Measurements from ENCODE around the gene ZNF668.

Gene ZNF668

DNA sequence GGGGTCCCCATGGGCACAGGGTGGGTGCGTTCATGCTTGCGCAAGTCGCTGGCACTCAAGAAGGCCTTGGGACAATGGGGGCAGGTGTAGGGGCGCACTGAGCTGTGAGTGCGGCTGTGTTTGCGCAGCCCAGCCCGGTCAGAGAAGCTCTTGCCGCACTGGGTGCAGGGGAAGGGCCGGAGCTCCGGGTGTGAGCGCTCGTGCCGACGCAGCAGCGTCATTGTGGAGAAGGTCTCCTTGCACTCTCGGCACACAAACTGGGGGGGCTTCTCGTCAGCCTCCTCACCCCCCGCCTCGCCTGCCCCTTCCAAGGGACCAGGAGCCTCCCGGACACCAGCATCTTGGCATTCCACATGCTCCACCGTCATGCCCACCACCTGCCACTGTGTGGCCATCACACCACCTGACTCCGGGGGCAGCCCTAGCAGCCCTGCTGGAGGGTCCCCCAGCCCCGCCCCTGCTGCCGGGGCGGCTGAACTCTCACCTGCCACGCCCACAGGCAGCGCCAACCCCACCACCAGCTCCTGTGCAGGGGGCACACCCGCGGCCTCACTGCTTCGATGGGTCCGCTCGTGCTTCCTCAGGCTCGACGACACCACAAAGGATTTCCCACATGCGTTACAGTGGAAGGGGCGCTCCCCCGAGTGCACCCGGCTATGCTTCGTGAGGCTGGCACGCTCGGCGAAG lies 12.8 kb downstream of the ZNF668 start:
- TF ChIP-seq, protein P1, sequence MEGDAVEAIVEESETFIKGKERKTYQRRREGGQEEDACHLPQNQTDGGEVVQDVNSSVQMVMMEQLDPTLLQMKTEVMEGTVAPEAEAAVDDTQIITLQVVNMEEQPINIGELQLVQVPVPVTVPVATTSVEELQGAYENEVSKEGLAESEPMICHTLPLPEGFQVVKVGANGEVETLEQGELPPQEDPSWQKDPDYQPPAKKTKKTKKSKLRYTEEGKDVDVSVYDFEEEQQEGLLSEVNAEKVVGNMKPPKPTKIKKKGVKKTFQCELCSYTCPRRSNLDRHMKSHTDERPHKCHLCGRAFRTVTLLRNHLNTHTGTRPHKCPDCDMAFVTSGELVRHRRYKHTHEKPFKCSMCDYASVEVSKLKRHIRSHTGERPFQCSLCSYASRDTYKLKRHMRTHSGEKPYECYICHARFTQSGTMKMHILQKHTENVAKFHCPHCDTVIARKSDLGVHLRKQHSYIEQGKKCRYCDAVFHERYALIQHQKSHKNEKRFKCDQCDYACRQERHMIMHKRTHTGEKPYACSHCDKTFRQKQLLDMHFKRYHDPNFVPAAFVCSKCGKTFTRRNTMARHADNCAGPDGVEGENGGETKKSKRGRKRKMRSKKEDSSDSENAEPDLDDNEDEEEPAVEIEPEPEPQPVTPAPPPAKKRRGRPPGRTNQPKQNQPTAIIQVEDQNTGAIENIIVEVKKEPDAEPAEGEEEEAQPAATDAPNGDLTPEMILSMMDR (IDR thresholded peaks at IDR 0.05; ENCODE audit: poor library complexity, severe bottlenecking), result no peak
- no peak overlapping the region for H3K4me3 ChIP-seq (ENCODE audit: severe bottlenecking)
- H3K9me3 ChIP-seq (ENCODE audit: severe bottlenecking), result no peaks in the 10 kb centered on the region
- peaks cover 26% of the 10 kb centered on the region for H3K36me3 ChIP-seq (ENCODE audit: low read depth)
- ATAC-seq (ENCODE audit: low read depth) (no peak), DNase-seq (ENCODE audit: low spot score) (peak; percentile 67)
- H3K27ac ChIP-seq (ENCODE audit: poor library complexity, severe bottlenecking), result no peak overlapping the region
- H3K4me1 ChIP-seq (ENCODE audit: insufficient read depth, poor library complexity, severe bottlenecking), result peaks cover 9% of the 10 kb centered on the region
- H3K27me3 ChIP-seq (ENCODE audit: insufficient read depth, poor library complexity, severe bottlenecking), result no peaks in the 10 kb centered on the region

DNA sequence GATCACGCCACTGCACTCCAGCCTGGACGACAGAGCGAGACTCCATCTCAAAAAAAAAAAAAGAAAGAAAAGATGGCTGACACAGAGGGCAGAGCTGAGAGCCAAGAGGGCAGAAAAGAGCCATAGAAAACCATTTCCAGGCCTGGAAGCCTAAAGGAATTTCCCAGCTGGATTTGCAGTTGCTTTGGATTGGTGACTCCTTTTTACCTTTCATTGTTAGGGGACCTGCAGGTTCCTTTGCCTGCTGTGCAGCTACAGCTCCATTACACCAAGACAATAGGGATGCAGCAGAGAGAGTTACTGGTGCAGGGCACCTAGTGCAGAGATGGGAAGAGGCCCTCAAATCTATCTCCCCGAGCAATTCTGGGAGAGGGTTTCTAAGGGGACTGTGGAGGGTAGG lies 18.4 kb downstream of the ZNF668 start:
- no peak overlapping the region for H3K27ac ChIP-seq (ENCODE audit: poor library complexity, severe bottlenecking)

DNA sequence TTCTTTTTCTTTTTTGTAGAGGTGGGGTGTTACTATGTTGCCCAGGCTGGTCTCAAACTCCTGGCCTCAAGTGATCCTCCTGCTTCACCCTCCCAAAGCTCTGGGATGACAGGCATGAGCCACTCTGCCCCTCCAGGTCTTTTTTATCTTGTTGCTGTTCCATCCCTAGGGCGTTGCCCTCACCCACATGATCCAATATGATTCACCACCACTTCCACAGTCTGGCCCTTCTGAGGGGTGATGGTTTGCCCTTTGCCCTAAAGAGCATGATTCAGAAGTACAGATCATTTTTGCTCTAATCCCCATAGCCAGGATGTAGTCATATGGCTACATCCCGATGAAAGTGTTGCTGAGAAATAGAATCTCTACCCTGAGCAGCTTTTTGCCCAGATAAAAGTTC lies 21.9 kb downstream of the ZNF668 start:
- Histone ChIP-seq H3K4me3 (ENCODE audit: severe bottlenecking) (no peak overlapping the region), H3K27me3 (ENCODE audit: insufficient read depth, poor library complexity, severe bottlenecking) (no peaks in the 10 kb centered on the region), H3K27ac (ENCODE audit: poor library complexity, severe bottlenecking) (peak overlapping the region; percentile 76), H3K4me1 (ENCODE audit: insufficient read depth, poor library complexity, severe bottlenecking) (peaks cover 12% of the 10 kb centered on the region), H3K36me3 (ENCODE audit: low read depth) (no peaks in the 10 kb centered on the region), H3K9me3 (ENCODE audit: severe bottlenecking) (no peaks in the 10 kb centered on the region)
- peak; percentile 80 for DNase-seq (ENCODE audit: low spot score)
- peak; percentile 100 for ATAC-seq (ENCODE audit: low read depth)
- TF ChIP-seq, protein P1 (IDR thresholded peaks at IDR 0.05; ENCODE audit: poor library complexity, severe bottlenecking), result no peak

More for the DNA sequence above, 18.4 kb downstream of the ZNF668 start:
- no peaks in the 10 kb centered on the region for H3K9me3 ChIP-seq (ENCODE audit: severe bottlenecking)
- H3K27me3 ChIP-seq (ENCODE audit: insufficient read depth, poor library complexity, severe bottlenecking), result no peaks in the 10 kb centered on the region
- TF ChIP-seq, protein P1 (IDR thresholded peaks at IDR 0.05; ENCODE audit: poor library complexity, severe bottlenecking), result no peak
- no peak overlapping the region for H3K4me3 ChIP-seq (ENCODE audit: severe bottlenecking)
- peaks cover 7% of the 10 kb centered on the region; the same call in 1 of the 2 replicates for H3K36me3 ChIP-seq (ENCODE audit: low read depth)
- H3K4me1 ChIP-seq (ENCODE audit: insufficient read depth, poor library complexity, severe bottlenecking), result peaks cover 12% of the 10 kb centered on the region
- DNase-seq (ENCODE audit: low spot score), result no peak
- no peak for ATAC-seq (ENCODE audit: low read depth)

DNA sequence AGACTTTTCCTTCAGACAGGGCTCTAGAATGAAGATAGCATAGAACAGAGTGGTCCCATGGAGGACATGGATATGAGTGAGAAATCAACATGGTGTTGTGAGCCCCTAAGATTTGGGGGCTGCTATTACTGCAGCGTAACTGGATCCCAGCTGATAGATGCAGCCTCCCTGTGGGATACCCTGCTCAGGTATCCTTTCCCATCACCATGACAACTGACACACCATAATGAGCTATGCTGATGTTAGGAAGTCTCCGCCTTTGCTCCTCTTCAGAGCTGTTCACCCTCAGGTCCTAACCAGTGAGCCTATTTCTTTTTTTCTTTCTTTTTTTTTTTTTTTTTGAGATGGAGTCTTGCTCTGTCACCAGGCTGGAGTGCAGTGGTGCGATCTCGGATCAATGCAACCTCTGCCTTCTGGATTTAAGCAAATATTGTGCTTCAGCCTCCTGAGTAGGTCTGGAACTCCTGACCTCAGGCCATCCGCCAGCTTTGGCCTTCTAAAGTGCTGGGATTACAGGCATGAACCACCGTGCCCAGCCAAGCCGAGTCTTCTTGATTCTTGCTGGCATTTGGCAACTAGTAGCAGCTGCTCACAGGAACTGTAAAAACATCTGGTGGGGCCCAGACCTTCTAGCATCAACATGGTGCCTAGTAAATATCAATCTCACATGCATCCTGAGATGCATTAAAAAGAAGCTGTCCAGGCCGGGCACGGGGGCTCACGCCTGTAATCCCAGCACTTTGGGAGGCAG lies 23.6 kb downstream of the ZNF668 start:
- Histone ChIP-seq H3K4me1 (ENCODE audit: insufficient read depth, poor library complexity, severe bottlenecking) (peaks cover 12% of the 10 kb centered on the region), H3K9me3 (ENCODE audit: severe bottlenecking) (no peaks in the 10 kb centered on the region), H3K27ac (ENCODE audit: poor library complexity, severe bottlenecking) (no peak overlapping the region), H3K36me3 (ENCODE audit: low read depth) (no peaks in the 10 kb centered on the region), H3K27me3 (ENCODE audit: insufficient read depth, poor library complexity, severe bottlenecking) (no peaks in the 10 kb centered on the region), H3K4me3 (ENCODE audit: severe bottlenecking) (no peak overlapping the region)
- ATAC-seq (ENCODE audit: low read depth) (no peak), DNase-seq (ENCODE audit: low spot score) (no peak)
- TF ChIP-seq, protein P1 (IDR thresholded peaks at IDR 0.05; ENCODE audit: poor library complexity, severe bottlenecking), result no peak
